Upper lobe of left lung (tissue), 4 donors: ENCODE measurements around the gene ZFHX3.

Experiments used
- CTCF ChIP-seq, 6 experiments: fragments of 450-650 bp in 4 of 6; fragments of 200-600 bp in 2 of 6; sonication (generic) in 2 of 6; IDR thresholded peaks; one replicate each; pipeline ENCODE4 v1.5.1; 2016 to 2019; ENCODE audit warnings: antibody characterized with exemption in 6 of 6
- EP300 ChIP-seq, 4 donors: sonication (generic); formaldehyde crosslinking; IDR thresholded peaks; one replicate each; pipeline ENCODE4 v1.5.1; 2017; ENCODE audit warnings: antibody characterized with exemption in 4 of 4, control low read depth in 2 of 4
- POLR2A ChIP-seq, 4 donors: fragments of 450-650 bp; IDR thresholded peaks; one replicate each; pipeline ENCODE4 v1.5.1; 2016 to 2017; ENCODE audit warnings: antibody characterized with exemption in 4 of 4, mild to moderate bottlenecking in 2 of 4
- POLR2AphosphoS5 ChIP-seq, 2 donors: sonication (generic); formaldehyde crosslinking; IDR thresholded peaks; one replicate each; pipeline ENCODE4 v1.5.1; 2017; ENCODE audit warnings: antibody characterized with exemption in 2 of 2

- TF ChIP-seq POLR2A (IDR thresholded peaks at IDR 0.05) (no peak), CTCF (IDR thresholded peaks at IDR 0.05) (no peak), POLR2AphosphoS5 (IDR thresholded peaks at IDR 0.05) (no peak), EP300 (IDR thresholded peaks at IDR 0.05) (no peak)
Measured at GRCh38 chr16:72956124-72957064, 91.5 kb downstream of the ZFHX3 start.
